Measurements from ENCODE around the gene BCKDHA.
A peak's percentile ranks its signal among the peaks of the same experiment; 100 is the strongest.
"Not testable (repeated sequence)": the region's sequence is repeated elsewhere in the genome, so short reads cannot be mapped to it uniquely, and the experiment has no call there.

The BCKDHA gene

GRCh38 chr19:41435376-41435775, 37.8 kb downstream of the BCKDHA start:
- 94 to 95% methylated on average over 11 of the region's 11 CpGs for WGBS, 2 experiments
- H3K27ac ChIP-seq (ENCODE audit: insufficient read depth, low read depth, low read length, poor library complexity, severe bottlenecking); H3K27me3 ChIP-seq (ENCODE audit: control insufficient read depth, insufficient read depth, low read length, poor library complexity, severe bottlenecking); H3K4me3 ChIP-seq (ENCODE audit: insufficient read depth, low read depth, low read length); H3K4me1 ChIP-seq (ENCODE audit: control insufficient read depth, insufficient read depth, low read length); H3K9me3 ChIP-seq (ENCODE audit: control insufficient read depth, low read length): not testable (repeated sequence)
- peaks cover 27% of the 10 kb centered on the region for H3K36me3 ChIP-seq (ENCODE audit: control insufficient read depth, insufficient read depth, low read length)

- WGBS, 2 experiments: 94 to 95% methylated on average over 19 of the region's 19 CpGs
- Histone ChIP-seq H3K4me1 (ENCODE audit: control insufficient read depth, insufficient read depth, low read length) (no peaks in the 10 kb centered on the region), H3K27me3 (ENCODE audit: control insufficient read depth, insufficient read depth, low read length, poor library complexity, severe bottlenecking) (no peaks in the 10 kb centered on the region), H3K9me3 (ENCODE audit: control insufficient read depth, low read length) (no peaks in the 10 kb centered on the region), H3K27ac (ENCODE audit: insufficient read depth, low read depth, low read length, poor library complexity, severe bottlenecking) (no peak overlapping the region), H3K4me3 (ENCODE audit: insufficient read depth, low read depth, low read length) (no peak overlapping the region), H3K36me3 (ENCODE audit: control insufficient read depth, insufficient read depth, low read length) (peaks cover 25% of the 10 kb centered on the region)
These were observed 38.5 kb downstream of the BCKDHA start for GRCh38 chr19:41435936-41436673.

- Histone ChIP-seq H3K4me3 (ENCODE audit: insufficient read depth, low read depth, low read length) (no peak overlapping the region), H3K27ac (ENCODE audit: insufficient read depth, low read depth, low read length, poor library complexity, severe bottlenecking) (no peak overlapping the region)
These were observed 39.0 kb downstream of the BCKDHA start for GRCh38 chr19:41436674-41436951.

GRCh38 chr19:41437944-41438574, 40.4 kb downstream of the BCKDHA start:
- Histone ChIP-seq H3K27me3 (ENCODE audit: control insufficient read depth, insufficient read depth, low read length, poor library complexity, severe bottlenecking) (no peaks in the 10 kb centered on the region), H3K36me3 (ENCODE audit: control insufficient read depth, insufficient read depth, low read length) (peaks cover 11% of the 10 kb centered on the region), H3K27ac (ENCODE audit: insufficient read depth, low read depth, low read length, poor library complexity, severe bottlenecking) (no peak overlapping the region), H3K4me1 (ENCODE audit: control insufficient read depth, insufficient read depth, low read length) (no peaks in the 10 kb centered on the region), H3K4me3 (ENCODE audit: insufficient read depth, low read depth, low read length) (no peak overlapping the region), H3K9me3 (ENCODE audit: control insufficient read depth, low read length) (no peaks in the 10 kb centered on the region)
- WGBS, 2 experiments: 88 to 89% methylated on average over 7 of the region's 7 CpGs

More at GRCh38 chr19:41436674-41436951, 39.0 kb downstream of the BCKDHA start:
- H3K9me3 ChIP-seq (ENCODE audit: control insufficient read depth, low read length): no peaks in the 10 kb centered on the region
- H3K4me1 ChIP-seq (ENCODE audit: control insufficient read depth, insufficient read depth, low read length): no peaks in the 10 kb centered on the region
- no peaks in the 10 kb centered on the region for H3K27me3 ChIP-seq (ENCODE audit: control insufficient read depth, insufficient read depth, low read length, poor library complexity, severe bottlenecking)
- H3K36me3 ChIP-seq (ENCODE audit: control insufficient read depth, insufficient read depth, low read length): peaks cover 23% of the 10 kb centered on the region

GRCh38 chr19:41439441-41440222, 42.0 kb downstream of the BCKDHA start, which contains the start of gene DMAC2:
Gene DMAC2 (minus strand): TSS chr19:41439912. CDS start chr19:41439899, 13 bp downstream.
- Histone ChIP-seq H3K4me3 (ENCODE audit: insufficient read depth, low read depth, low read length) (peak within 1 kb of the TSS; percentile 85), H3K27me3 (ENCODE audit: control insufficient read depth, insufficient read depth, low read length, poor library complexity, severe bottlenecking) (no peaks in the 10 kb centered on the region), H3K4me1 (ENCODE audit: control insufficient read depth, insufficient read depth, low read length) (no peaks in the 10 kb centered on the region), H3K36me3 (ENCODE audit: control insufficient read depth, insufficient read depth, low read length) (peaks cover 7% of the 10 kb centered on the region), H3K9me3 (ENCODE audit: control insufficient read depth, low read length) (no peaks in the 10 kb centered on the region), H3K27ac (ENCODE audit: insufficient read depth, low read depth, low read length, poor library complexity, severe bottlenecking) (peak within 1 kb of the TSS; percentile 94)
- WGBS, 2 experiments: 2 to 3% methylated on average over 40 of the region's 40 CpGs

- Histone ChIP-seq H3K4me1 (ENCODE audit: control insufficient read depth, insufficient read depth, low read length) (no peaks in the 10 kb centered on the region), H3K9me3 (ENCODE audit: control insufficient read depth, low read length) (no peaks in the 10 kb centered on the region), H3K36me3 (ENCODE audit: control insufficient read depth, insufficient read depth, low read length) (peaks cover 4% of the 10 kb centered on the region), H3K27me3 (ENCODE audit: control insufficient read depth, insufficient read depth, low read length, poor library complexity, severe bottlenecking) (peaks cover 3% of the 10 kb centered on the region), H3K27ac (ENCODE audit: insufficient read depth, low read depth, low read length, poor library complexity, severe bottlenecking) (no peak overlapping the region), H3K4me3 (ENCODE audit: insufficient read depth, low read depth, low read length) (no peak overlapping the region)
- 87% methylated on average over 15 of the region's 15 CpGs for WGBS, 2 experiments
These were observed 43.8 kb downstream of the BCKDHA start for GRCh38 chr19:41441321-41441945.

- Histone ChIP-seq H3K27ac (ENCODE audit: insufficient read depth, low read depth, low read length, poor library complexity, severe bottlenecking) (no peak within 1 kb of the TSS), H3K9me3 (ENCODE audit: control insufficient read depth, low read length) (no peaks in the 10 kb centered on the region), H3K4me3 (ENCODE audit: insufficient read depth, low read depth, low read length) (no peak within 1 kb of the TSS), H3K27me3 (ENCODE audit: control insufficient read depth, insufficient read depth, low read length, poor library complexity, severe bottlenecking) (peaks cover 12% of the 10 kb centered on the region), H3K36me3 (ENCODE audit: control insufficient read depth, insufficient read depth, low read length) (peaks cover 4% of the 10 kb centered on the region), H3K4me1 (ENCODE audit: control insufficient read depth, insufficient read depth, low read length) (no peaks in the 10 kb centered on the region)
- 73 to 78% methylated on average over 7 of the region's 7 CpGs for WGBS, 2 experiments
These were observed 45.1 kb downstream of the BCKDHA start, which contains the start of gene ERICH4 for GRCh38 chr19:41442473-41443355. Gene ERICH4 (plus strand): TSS chr19:41443156. CDS start chr19:41443170, 14 bp downstream.

- WGBS, 2 experiments: 81 to 82% methylated on average over 6 of the region's 6 CpGs
- Histone ChIP-seq H3K4me1 (ENCODE audit: control insufficient read depth, insufficient read depth, low read length) (no peaks in the 10 kb centered on the region), H3K27me3 (ENCODE audit: control insufficient read depth, insufficient read depth, low read length, poor library complexity, severe bottlenecking) (peaks cover 24% of the 10 kb centered on the region), H3K9me3 (ENCODE audit: control insufficient read depth, low read length) (no peaks in the 10 kb centered on the region), H3K27ac (ENCODE audit: insufficient read depth, low read depth, low read length, poor library complexity, severe bottlenecking) (no peak overlapping the region), H3K36me3 (ENCODE audit: control insufficient read depth, insufficient read depth, low read length) (no peaks in the 10 kb centered on the region), H3K4me3 (ENCODE audit: insufficient read depth, low read depth, low read length) (no peak overlapping the region)
These were observed 46.3 kb downstream of the BCKDHA start for GRCh38 chr19:41443813-41444455.

- Histone ChIP-seq H3K27me3 (ENCODE audit: control insufficient read depth, insufficient read depth, low read length, poor library complexity, severe bottlenecking) (peaks cover 27% of the 10 kb centered on the region), H3K4me3 (ENCODE audit: insufficient read depth, low read depth, low read length) (no peak overlapping the region), H3K9me3 (ENCODE audit: control insufficient read depth, low read length) (no peaks in the 10 kb centered on the region), H3K4me1 (ENCODE audit: control insufficient read depth, insufficient read depth, low read length) (no peaks in the 10 kb centered on the region), H3K27ac (ENCODE audit: insufficient read depth, low read depth, low read length, poor library complexity, severe bottlenecking) (no peak overlapping the region), H3K36me3 (ENCODE audit: control insufficient read depth, insufficient read depth, low read length) (no peaks in the 10 kb centered on the region)
- 59 to 64% methylated on average over 5 of the region's 5 CpGs for WGBS, 2 experiments
These were observed 48.0 kb downstream of the BCKDHA start for GRCh38 chr19:41445575-41445974.

Measured in ectodermal cell (in vitro differentiated cells).